SK-N-MC (cell line): ENCODE data around the gene DUSP11.
"Not testable (repeated sequence)": the region's sequence is repeated elsewhere in the genome, so short reads cannot be mapped to it uniquely, and the experiment has no call there.

Experiments used
- DNase-seq: peaks from one replicate; pipeline ENCODE4 v3.0.0-alpha.2; 2011; ENCODE audit warnings: low read depth, low spot score
- H3K27ac ChIP-seq: fragments of 200-600 bp; sonication (generic); 2 replicates; pipeline ENCODE4 v1.5.1; 2016; ENCODE audit warnings: mixed run types
- H3K36me3 ChIP-seq: fragments of 200-600 bp; sonication (generic); 2 replicates; pipeline ENCODE4 v1.6.1; 2017; ENCODE audit warnings: antibody characterized with exemption, low read length, mixed read lengths; ENCODE audit not compliant: insufficient read depth
- H3K4me3 ChIP-seq: fragments of 200-600 bp; sonication (generic); 2 replicates; pipeline ENCODE4 v1.5.1; 2016
- H3K9ac ChIP-seq: fragments of 200-600 bp; sonication (generic); 2 replicates; pipeline ENCODE4 v1.8.0; 2017; ENCODE audit warnings: mixed run types, mixed read lengths; ENCODE audit not compliant: insufficient read length
- H3K9me3 ChIP-seq: fragments of 200-600 bp; sonication (generic); 2 replicates; pipeline ENCODE4 v1.6.1; 2017; ENCODE audit warnings: low read depth, mild to moderate bottlenecking, antibody characterized with exemption, low read length, moderate library complexity, mixed read lengths
- EZH2 ChIP-seq: fragments of 200-600 bp; sonication (generic); IDR thresholded peaks from one replicate; pipeline ENCODE4 v1.6.1; 2017; ENCODE audit warnings: antibody characterized with exemption
- FOXP2 ChIP-seq: optimal IDR thresholded peaks from 2 replicates; pipeline ENCODE3; 2011; ENCODE audit warnings: mild to moderate bottlenecking, moderate library complexity; ENCODE audit not compliant: insufficient read depth; ENCODE audit errors: extremely low read length, control extremely low read depth
- POLR2AphosphoS5 ChIP-seq: IDR thresholded peaks from 2 replicates; pipeline ENCODE4 v1.6.1; 2012; ENCODE audit warnings: mild to moderate bottlenecking, low read depth, low read length, borderline replicate concordance

DUSP11 gene

GRCh38 chr2:73759285-73759764 is 20.6 kb downstream of the DUSP11 start:
- Histone ChIP-seq H3K27ac (no peak overlapping the region), H3K36me3 (peaks cover 24% of the 10 kb centered on the region), H3K4me3 (no peak overlapping the region), H3K9me3 (no peaks in the 10 kb centered on the region), H3K9ac (no peak overlapping the region)
- no peak for DNase-seq
- TF ChIP-seq EZH2 (no peak), FOXP2 (no peak), POLR2AphosphoS5 (no peak)

DNA sequence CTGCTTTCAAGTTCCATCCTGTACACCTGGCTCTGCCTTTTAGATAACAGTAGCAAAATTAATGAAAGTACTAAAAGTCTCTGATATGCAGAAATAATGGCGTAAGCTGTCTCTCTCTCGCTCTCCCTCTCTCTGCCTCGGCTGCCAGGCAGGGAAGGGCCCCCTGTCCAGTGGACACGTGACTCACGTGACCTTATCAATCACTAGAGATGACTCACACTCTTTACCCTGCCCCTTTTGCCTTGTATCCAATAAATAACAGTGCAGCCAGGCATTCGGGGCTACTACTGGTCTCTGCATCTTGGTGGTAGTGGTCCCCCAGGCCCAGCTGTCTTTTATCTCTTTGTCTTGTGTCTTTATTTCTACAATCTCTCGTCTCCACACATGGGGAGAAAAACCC is 25.6 kb downstream of the DUSP11 start:
- DNase-seq, H3K9me3 ChIP-seq, H3K9ac ChIP-seq, H3K36me3 ChIP-seq, H3K4me3 ChIP-seq, H3K27ac ChIP-seq: not testable (repeated sequence)

- DNase-seq, result no peak
- Histone ChIP-seq H3K4me3 (no peak overlapping the region), H3K9me3 (no peaks in the 10 kb centered on the region), H3K9ac (no peak overlapping the region), H3K36me3 (peaks cover 10% of the 10 kb centered on the region; the same call in 1 of the 2 replicates), H3K27ac (no peak overlapping the region)
- TF ChIP-seq EZH2 (no peak), FOXP2 (no peak), POLR2AphosphoS5 (no peak)
Observed at GRCh38 chr2:73749314-73749713, 30.6 kb downstream of the DUSP11 start.

DNA sequence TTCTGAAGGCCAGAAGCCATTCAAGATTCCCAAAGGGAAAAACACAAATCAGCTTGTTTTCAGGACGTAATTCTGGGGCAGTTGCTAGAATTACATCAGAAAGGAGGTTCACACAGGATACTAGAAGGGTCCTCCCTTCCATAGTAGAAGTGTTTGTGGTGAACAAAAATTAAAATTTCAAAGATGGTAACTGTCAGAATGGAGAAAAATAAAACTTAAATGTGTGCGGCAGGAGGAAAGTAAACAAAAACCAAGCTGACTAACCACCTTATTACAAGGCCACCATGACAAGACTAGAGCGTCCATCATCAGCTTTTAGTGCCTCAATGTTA is 33.1 kb downstream of the DUSP11 start:
- Histone ChIP-seq H3K9me3 (no peaks in the 10 kb centered on the region), H3K9ac (no peak overlapping the region), H3K27ac (no peak overlapping the region), H3K36me3 (peaks cover 10% of the 10 kb centered on the region; the same call in 1 of the 2 replicates), H3K4me3 (no peak overlapping the region)
- TF ChIP-seq EZH2, result no peak
- no peak for TF ChIP-seq POLR2AphosphoS5
- TF ChIP-seq FOXP2, result no peak
- no peak for DNase-seq

- Histone ChIP-seq H3K9me3 (no peaks in the 10 kb centered on the region), H3K36me3 (peaks cover 10% of the 10 kb centered on the region; the same call in 1 of the 2 replicates), H3K9ac (no peak overlapping the region), H3K27ac (no peak overlapping the region), H3K4me3 (no peak overlapping the region)
- no peak for DNase-seq
- TF ChIP-seq EZH2 (no peak), FOXP2 (no peak), POLR2AphosphoS5 (no peak)
Observed at GRCh38 chr2:73746015-73746876, 33.7 kb downstream of the DUSP11 start.

DNA sequence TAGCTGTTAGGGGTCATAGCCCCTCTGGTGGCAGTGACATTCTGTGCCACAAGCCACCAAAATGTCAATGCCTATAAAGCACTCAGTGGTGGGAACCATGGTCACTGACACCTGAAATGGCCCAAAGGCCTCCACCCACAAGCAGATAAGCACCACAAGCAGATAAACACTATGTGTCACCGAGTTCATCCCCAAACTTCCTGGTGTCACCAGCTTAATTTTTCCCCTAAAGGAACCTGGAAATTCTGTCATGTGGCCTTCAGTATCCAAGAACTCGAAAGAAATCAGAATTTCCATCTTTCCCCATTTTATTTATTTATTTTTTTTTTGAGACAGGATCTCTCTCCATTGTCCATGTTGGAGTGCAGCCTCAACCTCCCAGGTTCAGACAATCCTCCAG is 39.1 kb downstream of the DUSP11 start:
- Histone ChIP-seq H3K9me3 (no peaks in the 10 kb centered on the region), H3K27ac (no peak overlapping the region), H3K36me3 (no peaks in the 10 kb centered on the region; the same call in 1 of the 2 replicates), H3K9ac (no peak overlapping the region), H3K4me3 (no peak overlapping the region)
- no peak for DNase-seq
- TF ChIP-seq EZH2, result no peak
- no peak for TF ChIP-seq POLR2AphosphoS5
- TF ChIP-seq FOXP2, result no peak

DNA sequence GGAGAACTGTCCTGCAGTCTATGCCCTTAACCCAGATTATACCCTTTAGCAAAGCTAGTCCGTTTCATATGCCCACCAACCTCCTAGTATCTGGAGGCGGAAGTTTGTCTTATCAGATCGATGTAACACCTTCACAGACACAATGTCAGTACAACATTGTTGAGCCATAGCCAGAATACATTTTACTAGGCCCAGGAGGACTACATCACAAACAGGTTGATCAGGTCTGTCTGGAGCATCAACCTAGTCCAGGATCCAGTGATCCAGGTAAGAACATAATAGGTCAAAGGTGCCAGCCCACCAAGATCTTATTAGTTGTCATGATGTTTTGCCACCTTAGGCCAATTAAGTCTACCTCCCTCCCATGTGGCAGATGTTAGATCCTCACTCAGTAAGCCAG is 40.8 kb downstream of the DUSP11 start:
- Histone ChIP-seq H3K4me3 (no peak overlapping the region), H3K36me3 (peaks cover 6% of the 10 kb centered on the region), H3K27ac (no peak overlapping the region), H3K9me3 (no peaks in the 10 kb centered on the region), H3K9ac (no peak overlapping the region)
- no peak for TF ChIP-seq FOXP2
- TF ChIP-seq POLR2AphosphoS5, result no peak
- no peak for TF ChIP-seq EZH2
- DNase-seq, result no peak

DNA sequence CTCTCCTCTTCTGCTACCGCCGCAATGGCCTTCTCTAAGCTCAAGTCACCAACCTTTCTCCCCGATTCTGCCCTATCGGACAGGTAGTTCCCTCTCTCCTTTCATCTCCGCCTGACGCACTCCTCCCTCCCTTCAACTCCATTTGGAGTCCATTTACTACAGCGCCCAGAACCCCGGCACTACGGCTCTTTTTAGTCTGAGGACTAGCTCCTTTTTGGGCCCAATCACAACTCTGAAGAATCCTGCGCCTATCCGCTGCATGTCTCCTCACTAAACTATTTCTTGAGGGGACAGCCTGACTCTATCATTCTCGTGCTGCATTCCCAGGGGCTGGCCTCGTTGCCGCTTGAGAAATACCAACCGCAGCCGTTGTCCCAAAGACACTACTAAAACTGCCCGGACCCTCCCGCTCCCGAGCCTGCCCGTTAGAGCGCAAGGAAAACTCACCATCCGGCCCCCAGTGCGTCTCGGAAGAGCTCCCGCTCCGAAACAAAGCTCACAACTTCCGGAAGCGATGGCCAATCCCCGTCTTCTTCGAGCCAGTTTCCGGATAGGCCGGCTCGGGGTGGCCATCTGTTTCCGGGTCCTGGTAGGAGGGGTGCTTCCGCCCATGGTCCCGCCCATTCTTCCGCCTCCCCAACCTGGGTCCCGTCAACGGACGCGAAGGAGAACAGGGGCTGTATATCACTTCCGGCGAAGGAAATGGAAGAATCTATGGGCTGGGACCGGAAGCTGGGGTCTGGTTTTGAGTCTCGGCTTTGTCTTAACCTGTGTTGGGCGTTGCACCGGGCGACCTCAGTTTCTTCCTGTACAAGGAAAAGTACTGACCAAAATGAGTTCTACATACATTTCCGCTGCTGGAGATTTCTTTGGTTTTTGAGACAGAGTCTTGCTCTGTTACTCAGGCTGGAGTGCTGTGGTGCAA is 42.8 kb downstream of the DUSP11 start, which contains the start of gene TPRKB:
TPRKB (minus strand) TSS at position 491 of the 925 bp plus-strand sequence. CDS start 2,776 bp downstream, outside the sequence.
- no peaks in the 10 kb centered on the region for H3K9me3 ChIP-seq
- TF ChIP-seq FOXP2 (peak; percentile 57), POLR2AphosphoS5 (peak; percentile 92), EZH2 (no peak)
- H3K4me3 ChIP-seq, result peak within 1 kb of the TSS; percentile 98
- H3K27ac ChIP-seq, result peak within 1 kb of the TSS; percentile 90
- H3K36me3 ChIP-seq, result peaks cover 21% of the 10 kb centered on the region
- peak; percentile 92 for DNase-seq
- H3K9ac ChIP-seq, result peak within 1 kb of the TSS; percentile 99
